BJ (cell line): ENCODE results near the gene PARP15. TPM values are rescaled to one million over a fixed set of nuclear protein-coding genes. Genes with fewer than 3 reads are reported as not detected.

Experiments
- CTCF ChIA-PET: fragments of 350-600 bp; formaldehyde crosslinking; extraction: SDS; loops from one replicate; lab custom pipeline; 2021; ENCODE audit warnings: antibody characterized with exemption, inconsistent platforms; lab: Yijun Ruan, JAX
- POLR2A ChIA-PET: fragments of 300-600 bp; sonication (Branson Sonifier 250); formaldehyde crosslinking; extraction: SDS; loops from one replicate; lab custom pipeline; 2021; ENCODE audit warnings: antibody characterized with exemption; lab: Charles Lee
- DNase-seq: peaks from one replicate; pipeline ENCODE4 v3.0.0-alpha.2; 2011; ENCODE audit warnings: low read depth
- H3K27me3 ChIP-seq: 2 replicates; pipeline ENCODE4 v1.6.0; 2011; ENCODE audit warnings: low read length; ENCODE audit not compliant: control insufficient read depth, insufficient read depth
- H3K36me3 ChIP-seq: 2 replicates; pipeline ENCODE4 v1.5.1; 2011; ENCODE audit warnings: low read length; ENCODE audit not compliant: control insufficient read depth, insufficient read depth
- H3K4me3 ChIP-seq: 2 replicates; pipeline ENCODE4 v1.5.1; 2011; ENCODE audit warnings: low read depth, mild to moderate bottlenecking, control low read depth, low read length
- CTCF ChIP-seq: IDR thresholded peaks from 2 replicates; pipeline ENCODE4 v1.5.1; 2011; ENCODE audit warnings: low read depth, mild to moderate bottlenecking, control low read depth, inconsistent platforms, low read length, moderate library complexity; ENCODE audit not compliant: insufficient read depth
- polyA plus RNA-seq: library from polyadenylated mRNA; depleted of rRNA; stranded (reverse); fragments of >200 nt; gene quantifications from 2 replicates; pipeline ENCODE4 v1.2.3, GENCODE V29; 2011

PARP15 gene
- polyA plus RNA-seq, 1 experiment = 0.05 TPM

GRCh38 chr3:122621112-122621511 lies 43.7 kb downstream of the PARP15 start:
- CTCF ChIA-PET = no interaction called here
- no peak for DNase-seq
- H3K4me3 ChIP-seq = no peak overlapping the region
- H3K36me3 ChIP-seq = no peaks in the 10 kb centered on the region
- H3K27me3 ChIP-seq = peaks cover 17% of the 10 kb centered on the region
- no peak for TF ChIP-seq CTCF
- POLR2A ChIA-PET = interaction anchor here (0.6 kb wide), 1 partner anchor 46 kb away, joined by 3 read pairs; no protein-coding TSS in a partner anchor

- Histone ChIP-seq H3K36me3 (no peaks in the 10 kb centered on the region), H3K27me3 (peaks cover 17% of the 10 kb centered on the region), H3K4me3 (no peak overlapping the region)
- DNase-seq = no peak
- ChIA-PET CTCF (no interaction called here), POLR2A (no interaction called here)
- TF ChIP-seq CTCF = no peak
Measured at GRCh38 chr3:122623031-122623829, 45.8 kb downstream of the PARP15 start.

GRCh38 chr3:122626515-122627180 lies 49.2 kb downstream of the PARP15 start:
- H3K27me3 ChIP-seq = peaks cover 14% of the 10 kb centered on the region
- POLR2A ChIA-PET = no interaction called here
- TF ChIP-seq CTCF = no peak

DNA sequence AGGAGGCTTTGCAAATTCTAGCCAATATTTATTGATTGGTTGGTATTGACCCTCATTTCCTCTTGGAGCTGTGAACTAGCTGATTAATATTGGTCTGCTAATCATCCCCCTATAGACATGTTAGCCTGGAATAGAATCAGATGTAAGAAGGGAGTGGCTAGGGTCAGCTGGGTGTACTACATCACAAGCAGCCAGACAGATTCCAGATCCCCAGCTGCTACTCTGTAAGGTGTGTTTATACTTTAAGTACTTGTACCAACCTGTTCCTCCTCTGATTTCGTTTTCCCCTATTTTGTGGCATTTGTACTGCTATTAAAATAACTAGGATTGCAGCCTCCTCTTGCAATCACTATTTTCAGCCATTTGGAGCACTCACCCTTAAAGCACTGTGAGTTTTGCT lies 49.9 kb downstream of the PARP15 start:
- TF ChIP-seq CTCF = no peak
- CTCF ChIA-PET = interaction anchor here (0.9 kb wide), 1 partner anchor 9 kb away, joined by 3 read pairs; no protein-coding TSS in a partner anchor
- POLR2A ChIA-PET = no interaction called here
- Histone ChIP-seq H3K4me3 (no peak overlapping the region), H3K36me3 (no peaks in the 10 kb centered on the region), H3K27me3 (peaks cover 12% of the 10 kb centered on the region)
- no peak for DNase-seq

More at GRCh38 chr3:122626515-122627180, 49.2 kb downstream of the PARP15 start:
- CTCF ChIA-PET = interaction anchor here (0.8 to 0.9 kb wide), 2 partner anchors 8 to 15 kb away, joined by 3 read pairs; no protein-coding TSS in a partner anchor
- no peak for DNase-seq
- no peak overlapping the region for H3K4me3 ChIP-seq
- no peaks in the 10 kb centered on the region for H3K36me3 ChIP-seq

GRCh38 chr3:122628567-122628966 lies 51.1 kb downstream of the PARP15 start:
- CTCF ChIA-PET = interaction anchor here (1.0 kb wide), 1 partner anchor 10 kb away, joined by 6 read pairs; no protein-coding TSS in a partner anchor
- Histone ChIP-seq H3K4me3 (no peak overlapping the region), H3K36me3 (no peaks in the 10 kb centered on the region), H3K27me3 (peaks cover 9% of the 10 kb centered on the region)
- no peak for TF ChIP-seq CTCF
- DNase-seq = no peak
- POLR2A ChIA-PET = no interaction called here
